HUDEP-2 (cell line): Measurements from ENCODE around the gene DQX1.

ENCODE experiments used
- DNase-seq, 76 experiments: peaks; one replicate each; lab custom pipeline; 2025; ENCODE audit not compliant: unreplicated experiment in 76 of 76; lab: John Stamatoyannopoulos, UW

Gene DQX1

GRCh38 chr2:74534411-74534810 lies 8.4 kb upstream of the DQX1 start:
- no peak for DNase-seq

DNA sequence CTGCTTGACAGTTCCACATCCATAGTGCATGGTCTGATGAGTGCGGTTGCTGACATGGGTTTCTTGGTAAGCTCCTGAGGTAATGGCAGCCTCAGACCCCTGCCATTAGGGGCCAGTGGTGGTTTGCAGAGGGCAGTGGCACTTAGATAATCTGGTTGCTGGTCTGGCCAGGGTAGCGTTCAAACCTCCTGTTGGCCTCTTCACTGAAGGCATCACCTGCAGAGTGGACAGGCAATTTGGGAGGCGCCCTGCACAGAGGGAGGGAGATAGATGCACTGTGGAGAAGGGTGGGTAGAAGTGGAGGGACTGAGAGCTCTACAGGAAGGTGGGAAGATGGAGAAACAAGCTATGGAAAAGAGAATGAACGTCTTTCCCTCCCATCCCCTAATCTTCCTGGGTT lies 7.4 kb upstream of the DQX1 start:
- no peak for DNase-seq

GRCh38 chr2:74532222-74532621 lies 6.2 kb upstream of the DQX1 start:
- peak in 9 of 76 experiments; percentile 6 to 29 (median 18) for DNase-seq

GRCh38 chr2:74531666-74532065 lies 5.6 kb upstream of the DQX1 start:
- DNase-seq, result no peak

- DNase-seq, result peak in 75 of 76 experiments; percentile 36 to 94 (median 87)
Measured at GRCh38 chr2:74530239-74531187, 4.5 kb upstream of the DQX1 start.

DNA sequence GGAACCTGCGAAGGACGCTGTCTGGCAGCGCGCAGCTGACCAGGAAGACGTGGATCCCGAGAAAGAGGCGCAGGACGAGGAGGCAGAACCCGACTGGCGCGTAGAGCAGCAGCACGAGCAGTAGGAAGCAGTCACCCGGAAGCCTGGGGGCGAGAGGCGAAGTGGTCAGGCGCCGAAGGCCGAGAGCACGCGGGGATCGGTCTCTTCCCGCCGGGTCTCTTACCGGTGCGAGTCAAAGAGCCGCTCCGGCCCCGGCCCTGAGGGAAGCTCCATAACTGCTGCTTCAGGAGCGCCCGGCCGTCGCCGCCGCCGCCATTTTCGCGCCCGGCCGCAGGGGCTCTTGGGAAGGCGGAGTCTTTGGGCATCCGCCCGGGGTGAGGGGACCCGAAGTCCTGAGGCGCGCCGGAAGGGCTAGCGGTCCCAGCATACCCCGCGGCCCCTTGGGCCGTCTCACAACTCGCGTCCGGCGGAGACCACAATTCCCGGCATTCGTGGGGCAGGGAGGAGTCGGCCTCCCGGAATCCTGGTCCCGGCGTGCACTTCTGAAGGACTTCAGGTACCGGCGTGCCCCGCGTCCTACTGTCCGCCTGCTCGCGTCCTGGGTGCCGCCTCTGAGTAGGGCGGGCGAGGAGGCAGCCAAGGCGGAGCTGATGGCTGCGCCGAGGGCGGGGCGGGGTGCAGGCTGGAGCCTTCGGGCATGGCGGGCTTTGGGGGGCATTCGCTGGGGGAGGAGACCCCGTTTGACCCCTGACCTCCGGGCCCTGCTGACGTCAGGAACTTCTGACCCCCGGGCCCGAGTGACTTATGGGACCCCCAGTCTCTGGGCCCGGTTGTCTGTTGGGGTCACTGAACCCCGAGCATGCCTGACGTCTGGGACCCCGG lies 3.6 kb upstream of the DQX1 start, which contains the start of the genes AUP1 and HTRA2:
TSS of gene AUP1 (minus strand) at position 350 of the 882 bp plus-strand sequence. CDS start at position 273, 77 bp downstream.
TSS of gene HTRA2 (plus strand) at position 577 of the 882 bp plus-strand sequence. CDS start at position 651, 74 bp downstream.
- DNase-seq, result peak in 75 of 76 experiments; percentile 57 to 99 (median 96)

GRCh38 chr2:74528600-74529356 lies 2.7 kb upstream of the DQX1 start:
- DNase-seq, result peak in 5 of 76 experiments; percentile 12 to 89 (median 38)

DNA sequence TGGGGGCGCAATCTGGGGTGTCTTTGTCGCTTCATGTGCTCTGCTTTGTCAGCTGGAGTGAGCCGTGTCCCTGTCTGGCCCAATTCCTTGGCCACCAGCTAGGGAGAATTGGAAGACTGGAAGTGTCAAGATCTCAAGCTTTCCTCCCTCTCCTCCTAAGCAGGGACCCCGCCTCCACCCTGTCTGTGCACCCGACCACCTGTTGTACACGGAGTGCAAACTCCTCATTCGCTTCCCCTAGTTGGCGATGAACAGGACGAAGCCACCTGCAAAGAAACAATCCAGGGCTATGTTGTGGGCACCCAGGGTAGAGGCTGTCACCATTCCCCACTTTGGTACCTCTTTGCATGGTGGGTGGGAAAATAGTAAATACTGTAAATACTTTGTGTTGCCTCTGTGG lies 1.7 kb upstream of the DQX1 start:
- no peak for DNase-seq

DNA sequence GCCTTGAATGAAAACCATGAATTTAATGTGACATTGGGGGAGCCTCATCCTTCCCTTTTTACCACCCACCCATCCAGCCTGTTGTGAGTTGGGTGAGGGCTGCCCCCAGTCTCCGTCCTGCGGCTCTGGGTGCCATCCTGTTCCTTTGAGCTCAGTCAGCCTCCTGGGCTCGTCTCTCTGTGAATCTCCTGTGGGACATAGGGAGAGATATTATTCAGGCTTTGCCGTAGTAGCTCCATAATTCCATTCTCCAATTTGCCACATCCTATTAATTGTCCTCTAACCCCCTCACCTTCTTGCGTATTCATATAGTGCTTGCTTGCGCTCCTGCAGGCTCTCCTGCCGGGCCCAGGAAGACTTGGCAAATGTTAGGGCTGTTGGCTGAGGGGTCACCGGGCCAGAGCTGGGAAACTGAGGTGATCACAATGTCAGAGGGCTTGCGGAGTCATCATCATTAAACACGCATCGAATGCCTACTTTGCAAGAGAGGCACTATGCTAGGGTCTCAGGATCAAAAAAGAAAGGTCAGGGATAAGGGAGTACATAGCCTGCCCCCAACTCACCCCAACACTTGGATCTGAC lies 709 bp upstream of the DQX1 start:
- DNase-seq, result no peak

GRCh38 chr2:74524955-74525716 lies 895 bp downstream of the DQX1 start:
- no peak for DNase-seq

DNA sequence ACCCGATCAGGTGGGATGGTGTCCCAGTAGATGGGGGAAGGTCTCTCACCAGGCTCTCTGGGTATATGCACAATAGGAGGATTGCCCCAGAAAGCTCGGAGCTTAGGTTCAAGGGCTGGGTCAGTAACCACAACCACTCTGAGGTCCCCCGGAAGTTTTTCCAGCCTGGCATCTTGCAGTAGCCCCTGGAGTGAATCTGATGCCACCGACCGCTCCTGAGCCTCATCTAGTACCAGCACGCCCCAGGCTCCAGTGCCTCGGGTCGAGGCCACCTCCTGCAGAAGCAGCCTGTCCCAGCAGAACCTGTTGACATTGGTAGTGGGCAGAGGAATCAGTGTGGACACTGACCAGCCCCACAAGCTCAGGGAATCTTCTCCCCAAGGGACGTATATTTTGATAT lies 2.0 kb downstream of the DQX1 start:
- DNase-seq, result no peak

DNA sequence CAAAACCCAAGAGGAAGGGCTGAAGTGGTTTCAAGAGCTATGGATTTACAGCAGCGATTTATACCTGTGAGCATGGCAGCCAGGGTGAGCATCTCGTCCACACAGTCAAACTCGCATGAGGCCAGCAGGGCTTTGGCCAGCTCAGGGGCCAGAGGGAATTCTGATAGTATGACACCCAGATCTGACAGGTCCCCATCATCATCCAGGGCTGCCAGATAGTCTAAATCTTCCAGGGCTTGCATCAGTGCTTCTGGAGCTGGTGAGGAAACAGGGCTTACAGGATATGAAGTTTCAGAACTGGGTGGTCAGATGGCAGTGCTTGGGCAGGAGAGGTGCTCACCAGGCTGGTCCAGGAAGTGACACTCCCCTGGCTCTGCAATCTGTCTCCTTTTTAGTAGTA lies 3.5 kb downstream of the DQX1 start:
- no peak for DNase-seq

- no peak for DNase-seq
Measured at GRCh38 chr2:74516650-74517049, 9.4 kb downstream of the DQX1 start.

DNA sequence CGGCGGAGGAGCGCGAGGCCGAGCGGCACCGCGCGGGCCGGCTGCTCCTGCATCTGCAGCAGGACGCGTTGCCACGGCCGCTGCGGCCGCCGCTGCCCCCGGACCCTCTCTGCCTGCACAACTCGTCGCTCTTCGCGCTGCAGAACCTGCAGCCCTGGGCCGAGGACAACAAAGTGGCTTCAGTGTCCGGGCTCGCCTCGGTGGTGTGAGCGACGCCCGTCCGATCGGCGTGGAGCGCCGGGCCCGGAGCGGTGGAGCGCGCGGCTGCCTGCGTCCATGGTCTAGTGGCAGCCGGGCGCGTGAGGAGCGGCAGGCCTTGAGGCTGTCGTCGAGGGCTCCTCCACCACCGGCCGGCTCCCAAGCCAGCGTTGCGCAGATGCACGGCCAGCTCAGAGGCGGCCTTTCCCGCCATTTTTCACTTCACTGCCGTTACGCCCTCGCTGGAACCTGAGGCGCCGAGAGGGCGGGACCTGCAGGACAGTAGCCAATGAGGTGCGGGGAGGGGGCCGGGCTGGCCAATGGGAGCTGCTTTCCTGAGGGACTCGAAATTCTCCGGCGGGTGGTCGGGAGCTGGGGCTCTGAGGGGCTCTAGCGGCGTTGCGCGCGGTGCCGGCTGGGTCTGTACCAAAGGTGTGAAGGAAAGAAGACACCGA lies 9.9 kb downstream of the DQX1 start:
- peak in 74 of 76 experiments; percentile 26 to 91 (median 83) for DNase-seq

- DNase-seq, result peak in 25 of 76 experiments; percentile 10 to 65 (median 30)
Measured at GRCh38 chr2:74515271-74515980, 10.6 kb downstream of the DQX1 start.

DNA sequence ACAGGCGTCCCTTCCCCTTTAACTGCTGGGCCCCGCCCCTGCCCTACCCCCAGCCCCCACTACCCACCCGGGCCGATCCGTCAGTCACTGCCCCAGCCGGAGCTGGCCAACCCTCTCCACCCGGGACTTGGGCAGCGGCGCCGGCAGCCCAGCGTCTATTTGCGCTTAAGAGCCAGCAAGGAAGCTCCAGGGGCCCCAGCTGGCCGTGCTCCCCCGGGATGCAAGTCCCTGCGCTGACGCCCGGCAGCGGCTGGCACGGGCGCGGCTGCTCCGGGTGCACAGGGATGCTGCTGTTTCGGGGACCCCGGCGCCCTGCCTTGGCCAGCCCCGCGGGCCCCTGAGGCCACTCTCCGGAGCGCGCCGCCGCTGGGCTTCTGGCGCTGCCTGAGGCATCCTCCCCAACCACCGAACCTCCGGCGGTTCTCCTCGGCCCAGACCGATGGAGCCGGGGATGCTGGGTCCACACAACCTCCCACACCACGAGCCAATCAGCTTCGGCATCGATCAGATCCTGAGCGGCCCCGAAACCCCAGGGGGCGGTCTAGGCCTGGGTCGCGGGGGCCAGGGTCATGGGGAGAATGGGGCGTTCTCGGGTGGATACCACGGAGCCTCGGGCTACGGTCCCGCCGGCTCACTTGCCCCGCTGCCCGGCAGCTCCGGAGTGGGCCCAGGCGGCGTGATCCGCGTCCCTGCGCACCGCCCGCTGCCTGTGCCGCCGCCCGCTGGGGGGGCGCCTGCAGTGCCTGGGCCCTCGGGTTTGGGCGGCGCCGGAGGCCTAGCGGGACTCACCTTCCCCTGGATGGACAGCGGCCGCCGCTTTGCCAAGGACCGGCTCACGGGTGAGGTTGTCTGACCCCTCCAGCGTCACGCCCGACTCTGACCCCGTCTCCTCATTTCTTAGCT lies 11.4 kb downstream of the DQX1 start, which contains the start of gene TLX2:
TSS of gene TLX2 (plus strand) at position 83 of the 903 bp plus-strand sequence. CDS start at position 440, 357 bp downstream.
- peak in 5 of 76 experiments; percentile 10 to 29 (median 19) for DNase-seq
